Endometrium (tissue), 2 donors: ENCODE measurements around the gene RUFY3.
"Not testable (repeated sequence)": the region's sequence is repeated elsewhere in the genome, so short reads cannot be mapped to it uniquely, and the experiment has no call there.

ENCODE experiments used
- FAIRE-seq: peaks from 2 replicates; lab custom pipeline; 2012; peaks lifted over from hg19 to GRCh38; lab: Jason Lieb, UNC
- donor health status: control.
- donor health status: control.

RUFY3 gene, protein sequence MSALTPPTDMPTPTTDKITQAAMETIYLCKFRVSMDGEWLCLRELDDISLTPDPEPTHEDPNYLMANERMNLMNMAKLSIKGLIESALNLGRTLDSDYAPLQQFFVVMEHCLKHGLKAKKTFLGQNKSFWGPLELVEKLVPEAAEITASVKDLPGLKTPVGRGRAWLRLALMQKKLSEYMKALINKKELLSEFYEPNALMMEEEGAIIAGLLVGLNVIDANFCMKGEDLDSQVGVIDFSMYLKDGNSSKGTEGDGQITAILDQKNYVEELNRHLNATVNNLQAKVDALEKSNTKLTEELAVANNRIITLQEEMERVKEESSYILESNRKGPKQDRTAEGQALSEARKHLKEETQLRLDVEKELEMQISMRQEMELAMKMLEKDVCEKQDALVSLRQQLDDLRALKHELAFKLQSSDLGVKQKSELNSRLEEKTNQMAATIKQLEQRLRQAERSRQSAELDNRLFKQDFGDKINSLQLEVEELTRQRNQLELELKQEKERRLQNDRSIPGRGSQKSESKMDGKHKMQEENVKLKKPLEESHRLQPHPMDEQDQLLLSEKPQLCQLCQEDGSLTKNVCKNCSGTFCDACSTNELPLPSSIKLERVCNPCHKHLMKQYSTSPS

DNA sequence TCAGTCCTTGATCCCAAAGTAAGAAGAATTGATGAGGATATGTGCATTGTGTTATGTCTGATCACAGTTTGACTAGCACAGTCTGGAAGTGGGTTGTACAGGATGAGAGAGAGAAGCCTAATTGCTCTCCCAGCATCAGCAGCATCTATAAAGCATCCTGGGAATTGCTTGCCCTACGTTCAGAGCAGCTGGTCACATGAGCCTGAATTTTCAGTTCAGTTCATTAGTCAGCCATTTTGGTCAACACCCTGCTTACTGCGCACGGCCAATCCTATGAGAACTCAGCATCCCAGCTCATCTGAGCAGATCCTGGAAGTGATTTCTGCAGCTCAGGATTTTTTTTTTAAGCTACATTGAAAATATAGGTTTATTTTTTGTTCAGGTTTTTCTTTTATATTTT is at the start of gene RUFY3:
Gene RUFY3 (plus strand): TSS at position 218 of the 400 bp plus-strand sequence. CDS start 610 bp downstream, outside the sequence.
- peak; percentile 85 for FAIRE-seq

DNA sequence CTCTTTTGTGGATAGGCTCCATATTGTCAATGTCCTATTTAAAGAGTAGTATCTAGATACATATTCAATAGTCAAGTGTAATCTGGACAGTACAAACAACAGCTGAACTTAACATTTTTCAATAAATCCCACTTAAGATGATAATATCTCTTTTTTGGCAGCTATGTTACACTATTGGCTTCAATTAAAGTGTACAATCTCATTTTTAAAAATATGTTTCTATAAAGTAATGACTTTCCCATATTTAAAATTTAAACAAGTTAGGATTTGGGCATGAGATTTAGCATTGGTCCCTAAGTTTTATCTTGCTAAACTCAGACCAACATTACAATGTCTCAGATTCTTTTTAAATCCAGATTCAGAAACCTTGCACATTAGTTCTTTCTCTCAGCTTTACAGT is 47.6 kb upstream of the RUFY3 start:
- FAIRE-seq = no peak

DNA sequence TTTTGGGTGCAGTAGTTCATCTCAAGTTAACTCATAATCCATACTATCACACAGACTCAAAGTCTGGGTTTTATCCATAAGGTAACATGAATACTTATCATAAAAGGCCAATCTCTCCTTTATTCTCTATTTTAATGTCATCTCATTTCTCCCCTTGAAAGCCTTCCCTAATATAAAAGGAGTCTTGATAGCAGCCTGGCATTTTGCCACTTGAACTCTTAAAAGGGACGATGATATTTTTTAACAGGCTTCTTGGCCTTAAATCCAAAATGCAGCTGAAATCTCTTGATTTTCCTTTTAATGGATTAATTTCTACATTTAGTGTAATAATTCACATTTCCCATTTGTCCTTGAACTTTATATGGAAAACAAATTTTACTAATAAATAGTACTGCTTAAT is 47.0 kb upstream of the RUFY3 start:
- no peak for FAIRE-seq

DNA sequence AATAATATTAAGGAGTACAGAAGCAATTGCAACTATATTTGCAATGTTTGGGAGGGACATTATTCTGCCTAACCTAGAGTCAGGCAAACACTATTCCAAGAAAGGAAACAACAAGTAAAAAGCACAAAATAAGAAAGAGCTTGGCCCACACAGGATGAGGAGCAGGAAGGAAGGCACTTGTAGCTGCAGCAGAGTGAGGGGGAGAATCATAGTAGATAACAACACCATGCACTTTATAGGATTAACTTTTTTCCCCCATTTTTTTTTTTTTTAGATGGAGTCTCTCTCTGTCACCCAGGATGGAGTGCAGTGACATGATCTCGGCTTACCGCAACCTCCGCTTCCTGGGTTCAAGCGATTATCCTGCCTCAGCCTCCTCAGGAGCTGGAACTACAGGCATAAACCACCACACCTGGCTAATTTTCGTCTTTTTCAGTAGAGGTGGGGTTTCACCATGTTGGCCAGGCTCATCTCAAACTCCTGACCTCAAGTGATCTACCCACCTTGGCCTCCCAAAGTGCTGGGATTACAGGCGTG is 45.1 kb upstream of the RUFY3 start:
- no peak for FAIRE-seq

DNA sequence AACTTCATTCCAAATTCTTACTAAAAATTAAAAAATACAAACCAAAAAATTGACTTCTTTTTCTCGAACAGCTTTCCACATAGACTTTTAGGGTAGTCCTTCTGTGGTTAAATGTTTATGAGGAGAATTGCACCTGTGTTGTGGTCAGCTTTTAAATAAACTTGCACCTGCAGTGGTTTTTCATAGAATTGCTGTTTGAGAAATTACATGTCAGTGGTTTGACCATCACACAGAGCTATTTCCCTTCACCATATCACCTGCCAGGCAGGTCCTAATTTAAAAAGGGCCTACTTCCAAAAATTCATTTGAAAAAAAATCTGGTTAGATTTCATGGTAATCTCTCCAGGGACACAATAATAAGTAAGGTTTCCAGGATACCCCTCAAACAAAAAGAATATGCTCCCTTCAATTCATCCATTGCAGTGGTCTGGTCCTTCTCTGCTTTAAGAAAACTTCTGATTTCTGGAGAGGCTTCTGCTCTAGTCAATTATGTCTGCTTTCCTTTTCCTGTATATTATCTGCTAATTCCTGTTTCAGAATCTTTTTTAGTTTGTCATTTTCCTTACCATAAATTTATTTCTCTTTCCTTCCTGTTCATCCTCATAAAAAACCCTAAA is 43.3 kb upstream of the RUFY3 start:
- no peak for FAIRE-seq

DNA sequence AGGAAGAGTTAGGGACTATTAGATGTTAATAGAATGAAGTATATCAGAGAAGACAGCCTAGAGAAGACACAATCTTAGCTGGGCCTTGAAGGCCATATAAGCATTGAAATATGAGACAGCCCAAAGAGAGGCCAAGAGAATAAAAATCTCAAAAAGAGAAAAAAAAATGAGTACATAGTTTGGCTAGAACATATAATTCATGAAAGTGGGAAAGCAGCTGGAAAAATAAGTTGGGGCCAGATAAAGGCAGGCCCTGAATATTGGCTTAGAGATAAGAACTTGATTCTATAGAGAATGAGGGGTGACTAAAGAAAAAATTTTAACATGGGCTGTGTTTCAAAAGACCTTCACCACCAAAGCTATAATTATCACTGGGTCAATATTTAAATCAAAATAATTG is 40.8 kb upstream of the RUFY3 start:
- FAIRE-seq = no peak

DNA sequence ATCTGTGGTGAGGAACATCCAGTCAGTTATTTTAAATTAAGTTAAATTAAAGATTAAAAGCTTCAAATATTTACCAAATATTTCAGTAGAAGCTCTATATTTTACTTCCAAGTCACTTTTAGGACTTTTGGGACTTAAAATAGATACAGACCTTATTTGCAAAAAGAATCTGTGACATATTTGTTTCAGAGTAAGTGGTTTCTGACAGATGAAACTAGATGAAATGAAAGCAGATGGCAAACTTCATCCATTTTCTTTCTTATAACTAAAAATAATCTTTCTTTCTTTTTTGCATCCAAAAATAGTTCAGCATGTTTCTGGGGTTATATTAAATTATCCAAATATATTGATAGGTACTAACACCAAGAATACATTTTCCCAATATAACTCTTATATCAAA is 40.1 kb upstream of the RUFY3 start:
- no peak for FAIRE-seq

DNA sequence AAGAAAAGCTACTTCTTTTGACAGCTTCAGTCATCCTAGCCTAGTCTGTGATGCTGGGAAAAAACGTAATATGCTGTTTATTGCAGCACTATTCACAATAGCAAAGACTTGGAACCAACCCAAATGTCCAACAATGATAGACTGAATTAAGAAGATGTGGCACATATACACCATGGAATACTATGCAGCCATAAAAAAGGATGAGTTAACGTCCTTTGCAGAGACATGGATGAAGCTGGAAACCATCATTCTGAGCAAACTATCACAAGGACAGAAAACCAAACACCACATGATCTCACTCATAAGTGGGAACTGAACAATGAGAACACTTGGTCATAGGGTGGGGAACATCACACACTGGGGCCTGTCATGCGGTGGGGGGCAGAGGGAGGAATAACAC is 39.6 kb upstream of the RUFY3 start:
- not testable (repeated sequence) for FAIRE-seq

DNA sequence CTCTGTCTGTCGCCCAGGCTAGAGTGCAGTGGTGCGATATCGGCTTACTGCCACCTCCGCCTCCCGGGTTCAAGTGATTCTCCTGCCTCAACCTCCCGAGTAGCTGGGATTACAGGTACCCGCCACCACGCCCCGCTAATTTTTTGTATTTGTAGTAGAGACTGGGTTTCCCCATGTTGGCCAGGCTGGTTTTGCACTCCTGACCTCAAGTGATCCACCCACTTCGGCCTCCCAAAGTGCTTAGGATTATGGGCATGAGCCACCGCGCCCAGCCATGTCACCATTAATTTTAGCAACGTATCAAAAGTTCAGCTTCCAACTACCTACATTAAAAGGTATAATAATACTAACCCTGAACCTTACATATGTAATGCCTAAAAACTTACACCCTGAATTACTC is 34.4 kb upstream of the RUFY3 start:
- no peak for FAIRE-seq

DNA sequence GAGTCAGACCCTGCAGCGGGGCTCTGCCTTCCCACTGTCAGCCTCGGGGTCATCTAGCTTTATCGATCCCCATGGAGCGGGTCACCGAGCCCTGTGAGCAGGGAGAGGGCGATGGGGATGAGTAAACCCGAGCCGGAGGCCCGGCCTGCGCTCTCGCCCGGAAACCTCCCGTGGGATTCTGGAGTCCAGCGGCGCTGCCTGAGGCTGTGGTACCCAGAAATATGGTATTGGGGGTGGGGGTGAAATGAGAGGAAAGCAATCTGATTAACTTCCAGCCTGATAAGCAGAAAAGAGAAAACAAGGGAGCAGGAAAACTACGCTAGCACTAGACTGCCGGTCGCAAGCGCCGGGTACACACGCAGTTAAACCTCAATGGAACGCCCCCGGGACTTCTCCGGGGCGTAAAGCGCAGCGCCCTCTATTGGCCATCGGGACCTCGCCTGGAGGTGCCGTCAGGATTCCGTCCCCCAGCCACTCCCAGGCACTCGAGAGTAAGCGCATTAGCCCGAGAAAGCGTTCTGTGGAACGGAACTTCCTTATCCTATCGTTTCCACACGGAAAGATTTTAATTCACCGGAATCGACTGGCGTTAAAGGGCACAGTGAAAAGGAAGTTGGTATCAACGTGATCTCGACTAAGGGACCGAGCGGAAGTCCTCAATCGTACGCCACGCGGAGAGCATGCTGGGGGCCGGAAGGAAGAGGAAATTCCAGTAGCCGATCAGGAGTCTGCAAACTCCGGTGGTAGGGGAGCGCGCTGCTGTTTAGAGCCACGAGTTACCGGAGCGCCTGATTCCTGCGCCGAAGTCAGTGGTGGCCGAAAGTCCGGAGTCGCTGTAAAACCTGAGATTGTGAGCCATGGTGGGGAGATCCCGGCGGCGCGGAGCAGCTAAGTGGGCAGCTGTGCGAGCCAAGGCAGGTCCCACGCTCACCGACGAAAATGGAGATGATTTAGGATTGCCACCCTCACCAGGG is 33.7 kb upstream of the RUFY3 start, which contains the start of gene UTP3:
Gene UTP3 (plus strand): TSS at position 712 of the 974 bp plus-strand sequence. CDS start 146 bp downstream, at position 858.
- FAIRE-seq = peak; percentile 99

DNA sequence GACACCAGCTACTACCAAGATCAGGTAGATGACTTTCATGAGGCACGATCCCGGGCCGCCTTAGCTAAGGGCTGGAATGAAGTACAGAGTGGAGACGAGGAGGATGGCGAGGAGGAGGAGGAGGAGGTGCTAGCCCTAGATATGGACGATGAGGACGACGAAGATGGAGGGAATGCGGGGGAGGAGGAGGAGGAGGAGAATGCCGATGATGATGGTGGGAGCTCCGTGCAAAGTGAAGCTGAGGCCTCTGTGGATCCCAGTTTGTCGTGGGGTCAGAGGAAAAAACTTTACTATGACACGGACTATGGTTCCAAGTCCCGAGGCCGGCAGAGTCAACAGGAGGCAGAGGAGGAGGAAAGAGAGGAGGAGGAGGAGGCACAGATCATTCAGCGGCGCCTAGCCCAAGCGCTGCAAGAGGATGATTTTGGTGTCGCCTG is 33.0 kb upstream of the RUFY3 start:
- no peak for FAIRE-seq

DNA sequence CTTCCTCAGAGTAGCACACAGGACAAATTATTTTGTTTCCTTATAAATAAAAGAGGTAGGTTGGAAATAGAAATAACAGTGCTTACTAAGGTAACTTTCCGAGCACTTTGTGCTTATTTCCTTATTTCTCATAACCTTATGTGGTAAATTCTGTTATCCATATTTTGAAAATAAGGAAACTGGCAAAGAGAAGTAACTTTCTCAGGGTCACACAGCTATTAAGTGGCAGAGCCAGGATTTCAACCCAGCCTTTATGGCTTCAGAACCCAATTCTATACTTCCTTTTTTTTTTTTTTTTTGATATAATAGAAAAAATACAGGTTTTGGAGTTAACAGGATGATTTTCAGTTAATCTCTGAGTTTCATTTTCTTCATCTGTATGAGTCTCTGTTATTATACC is 30.1 kb upstream of the RUFY3 start:
- no peak for FAIRE-seq

DNA sequence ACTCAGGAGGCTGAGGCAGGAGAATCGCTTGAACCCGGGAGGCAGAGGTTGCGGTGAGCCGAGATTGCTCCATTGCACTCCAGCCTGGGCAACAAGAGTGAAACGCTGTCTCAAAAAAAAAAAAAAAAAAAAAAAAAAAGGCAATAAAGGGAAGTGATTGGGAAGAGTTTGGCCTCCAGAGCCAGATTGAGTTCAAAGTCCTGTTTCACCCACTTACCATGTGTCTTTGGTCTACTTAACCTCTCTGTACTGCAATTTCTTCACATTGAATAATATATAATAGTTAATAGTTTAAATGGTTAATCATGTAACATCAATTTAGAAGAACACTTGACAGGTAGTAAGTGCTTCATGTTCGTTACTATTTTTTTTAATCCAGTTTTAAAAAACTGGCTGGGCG is 27.1 kb upstream of the RUFY3 start:
- FAIRE-seq = not testable (repeated sequence)

DNA sequence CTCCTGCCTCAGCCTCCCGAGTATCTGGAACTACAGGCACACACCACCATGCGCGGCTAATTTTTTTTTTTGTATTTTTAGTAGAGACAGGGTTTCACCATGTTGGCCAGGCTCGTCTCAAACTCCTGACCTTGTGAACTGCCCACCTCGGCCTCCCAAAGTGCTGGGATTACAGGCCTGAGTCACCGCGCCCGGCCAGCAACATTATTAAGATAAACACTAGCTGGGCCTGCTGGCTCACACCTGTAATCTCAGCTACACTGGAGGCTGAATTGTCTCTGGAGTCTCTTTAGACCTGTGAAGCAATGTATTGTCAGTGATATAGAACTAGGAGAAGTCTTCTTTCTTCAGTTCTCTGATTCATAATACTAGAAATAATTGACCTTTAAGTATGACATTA is 23.3 kb upstream of the RUFY3 start:
- FAIRE-seq = not testable (repeated sequence)

DNA sequence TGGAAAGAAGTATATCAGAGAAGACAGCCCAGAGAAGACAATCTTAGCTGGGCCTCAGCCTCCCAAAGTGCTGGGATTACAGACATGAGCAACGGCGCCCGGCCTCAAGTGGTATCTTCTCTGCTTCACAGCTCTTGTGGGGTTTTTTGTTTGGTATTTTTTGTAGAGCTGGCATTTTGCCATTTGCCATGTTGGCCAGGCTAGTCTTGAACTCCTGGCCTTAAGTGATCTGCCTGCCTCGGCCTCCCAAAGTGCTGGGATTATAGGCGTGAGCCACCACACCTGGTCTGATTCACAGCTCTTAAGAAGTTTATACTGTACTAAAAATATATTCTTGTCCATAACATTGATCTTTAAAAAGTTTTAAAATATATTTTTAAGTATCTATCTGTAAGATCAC is 21.1 kb upstream of the RUFY3 start:
- FAIRE-seq = no peak

DNA sequence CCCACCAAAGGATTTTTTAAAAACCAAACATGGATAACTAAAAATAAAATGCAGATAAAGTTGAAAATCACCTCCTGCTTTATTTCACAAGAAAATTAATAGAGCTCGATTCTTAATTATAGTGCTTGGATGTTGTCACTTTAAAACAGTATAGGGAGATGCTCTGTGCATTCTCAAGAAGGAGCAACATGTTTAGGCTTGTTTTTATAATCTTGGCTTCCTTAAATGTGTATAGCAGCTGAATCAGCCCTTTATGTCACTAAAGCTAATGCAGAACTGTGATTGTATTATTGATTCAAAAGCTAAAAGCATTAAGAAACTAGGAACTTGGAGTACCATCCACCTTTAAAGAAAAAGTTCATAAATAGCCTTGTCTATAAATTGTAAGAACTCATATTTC is 20.5 kb upstream of the RUFY3 start:
- FAIRE-seq = no peak

DNA sequence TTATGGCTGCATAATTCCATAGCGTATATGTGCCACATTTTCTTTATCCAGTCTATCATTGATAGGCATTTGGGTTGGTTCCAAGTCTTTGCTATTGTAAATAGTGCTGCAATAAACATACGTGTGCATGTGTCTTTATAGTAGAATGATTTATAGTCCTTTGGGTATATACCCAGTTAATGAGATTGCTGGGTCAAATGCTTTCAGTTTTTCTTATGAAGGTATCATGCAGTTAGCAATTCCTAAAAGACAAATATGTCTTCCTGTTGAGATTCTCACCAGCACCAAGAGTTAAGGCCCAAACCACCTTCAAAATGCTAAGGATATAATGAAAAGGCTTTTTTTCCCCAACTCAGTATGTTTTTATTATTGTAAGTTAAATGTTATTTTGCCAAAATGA is 19.2 kb upstream of the RUFY3 start:
- not testable (repeated sequence) for FAIRE-seq

DNA sequence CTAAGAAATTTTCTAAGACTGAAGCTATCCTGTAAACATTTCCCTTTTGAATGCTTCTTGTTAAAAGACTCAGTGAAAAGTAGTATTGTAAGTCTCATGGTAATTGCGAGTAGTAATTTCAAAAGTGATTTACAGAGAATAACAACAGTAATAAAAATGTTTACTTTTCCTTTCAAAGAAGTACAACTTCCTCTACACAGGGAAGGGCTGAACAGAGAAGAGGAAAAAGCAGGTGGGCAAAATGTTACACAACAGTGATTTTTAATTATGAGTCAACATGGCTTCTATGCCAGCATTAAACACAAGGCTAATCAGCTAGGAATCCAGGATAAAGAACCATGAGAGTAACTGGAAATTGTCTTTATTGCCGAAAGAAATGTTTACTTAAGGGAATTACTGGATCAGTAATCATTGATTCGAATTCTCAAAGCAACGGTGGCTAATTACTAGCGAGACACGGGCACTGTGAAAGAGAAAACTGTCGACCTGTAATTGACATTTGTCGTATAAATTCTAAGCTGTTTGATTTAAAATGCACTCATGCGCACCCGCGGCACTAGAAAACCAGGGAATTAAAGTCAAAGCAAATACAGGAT is 18.0 kb upstream of the RUFY3 start:
- peak; percentile 35 for FAIRE-seq

DNA sequence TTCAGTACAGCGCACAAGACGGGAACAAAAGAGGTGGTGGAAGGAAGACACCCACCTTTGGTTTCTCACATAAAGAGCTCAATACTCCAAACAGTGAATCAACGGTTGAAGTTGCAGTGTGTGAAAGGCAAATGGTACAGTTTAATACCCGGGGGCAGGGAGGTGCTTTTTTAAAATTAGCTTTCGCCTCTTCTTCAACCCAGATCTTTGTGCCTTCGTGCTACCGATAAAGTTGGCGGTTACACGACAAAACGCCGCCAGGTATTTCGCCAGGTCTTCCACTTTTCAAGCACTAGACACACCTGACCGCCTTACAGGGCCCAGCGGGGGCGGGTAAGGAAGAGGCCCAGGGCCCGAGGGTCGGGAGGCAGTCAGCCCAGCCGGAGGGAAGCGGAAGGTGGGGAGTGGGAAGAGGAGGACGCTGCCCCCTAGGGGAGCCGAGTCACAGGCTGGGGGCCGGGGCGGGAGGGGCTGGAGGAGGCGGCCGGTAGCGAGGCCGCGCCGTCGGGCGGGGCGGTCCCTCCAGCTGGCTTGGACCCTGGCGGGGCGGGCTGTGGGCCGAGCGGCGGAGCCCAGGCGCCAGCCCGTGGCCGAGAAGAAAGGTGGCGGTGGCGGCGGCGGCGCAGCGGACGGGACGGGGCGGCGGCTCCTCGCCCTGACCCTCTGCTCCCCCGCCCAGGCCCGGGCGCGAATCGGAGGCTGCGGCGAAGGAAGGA is 17.4 kb upstream of the RUFY3 start:
- no peak for FAIRE-seq

DNA sequence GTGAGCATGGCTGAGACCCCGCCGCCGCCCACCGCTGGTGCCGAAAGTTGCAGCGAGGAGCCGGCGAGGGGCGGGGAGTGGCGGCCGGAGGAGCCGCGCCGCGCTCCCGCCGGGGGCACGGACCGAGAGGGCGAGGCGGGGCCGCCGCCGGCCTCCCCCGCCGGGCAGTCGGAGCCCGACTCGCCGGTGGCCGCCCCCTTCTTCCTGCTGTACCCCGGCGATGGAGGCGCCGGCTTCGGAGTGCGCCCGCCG is 16.9 kb upstream of the RUFY3 start:
- no peak for FAIRE-seq
